SK-N-SH (cell line): ENCODE results near the gene AHRR. TPM values are rescaled to one million over a fixed set of nuclear protein-coding genes. Genes with fewer than 3 reads are reported as not detected.
"Not testable (repeated sequence)": the region's sequence is repeated elsewhere in the genome, so short reads cannot be mapped to it uniquely, and the experiment has no call there.

Experiments
- CTCF ChIA-PET: fragments of 300-600, 350-600 bp; formaldehyde crosslinking; extraction: SDS; loops from one replicate; lab custom pipeline; 2021; lab: Yijun Ruan, JAX
- POLR2A ChIA-PET: fragments of 350-600 bp; sonication (Branson Sonifier 250); formaldehyde crosslinking; extraction: SDS; loops from one replicate; lab custom pipeline; 2020; ENCODE audit warnings: antibody characterized with exemption, inconsistent platforms; lab: Yijun Ruan, JAX
- DNase-seq: peaks from one replicate; pipeline ENCODE4 v3.0.0; 2012
- H2AFZ ChIP-seq: fragments of 200-600 bp; sonication (generic); 2 replicates; pipeline ENCODE4 v1.8.1; 2016; ENCODE audit warnings: antibody characterized with exemption, mild to moderate bottlenecking, low read depth
- H3F3A ChIP-seq: fragments of 200-600 bp; sonication (generic); replicated peaks from 2 replicates; pipeline ENCODE3; 2016; ENCODE audit warnings: antibody characterized with exemption, mild to moderate bottlenecking; ENCODE audit not compliant: insufficient read depth
- H3K27ac ChIP-seq, 2 experiments: fragments of 200-500 bp in 1 of 2; fragments of 200-600 bp in 1 of 2; sonication (Bioruptor generic) in 1 of 2; sonication (generic), shearing (Covaris generic) in 1 of 2; 2 replicates each; pipeline versions ENCODE4 v1.5.1 to v1.6.1; 2014 to 2016; ENCODE audit warnings: low read depth in 2 of 2, inconsistent platforms in 1 of 2, low read length in 1 of 2, mild to moderate bottlenecking in 1 of 2, mixed read lengths in 1 of 2
- H3K27me3 ChIP-seq: fragments of 200-600 bp; sonication (generic), shearing (Covaris generic); 2 replicates; pipeline ENCODE4 v1.6.1; 2016; ENCODE audit warnings: mixed run types; ENCODE audit not compliant: insufficient read depth
- H3K36me3 ChIP-seq, 2 experiments: fragments of 200-500 bp in 1 of 2; fragments of 200-600 bp in 1 of 2; sonication (Bioruptor generic) in 1 of 2; sonication (generic) in 1 of 2; replicated peaks in 1 of 2; 2 replicates each; pipeline versions ENCODE3 to v1.5.1; 2014 to 2016; ENCODE audit warnings: low read length in 1 of 2, mild to moderate bottlenecking in 1 of 2; ENCODE audit not compliant: insufficient read depth in 2 of 2, control insufficient read depth in 1 of 2
- H3K4me1 ChIP-seq, 2 experiments: fragments of 200-500 bp in 1 of 2; fragments of 200-600 bp in 1 of 2; sonication (Bioruptor generic) in 1 of 2; sonication (generic), shearing (Covaris generic) in 1 of 2; 2 replicates each; pipeline versions ENCODE4 v1.5.1 to v1.6.1; 2014 to 2016; ENCODE audit warnings: low read depth in 1 of 2, low read length in 1 of 2, mixed run types in 1 of 2; ENCODE audit not compliant: insufficient read depth in 2 of 2, control insufficient read depth in 1 of 2
- H3K4me2 ChIP-seq: fragments of 200-600 bp; sonication (generic), shearing (Covaris generic); 2 replicates; pipeline ENCODE4 v1.6.1; 2017; ENCODE audit warnings: mixed run types
- H3K4me3 ChIP-seq, 2 experiments: fragments of 200-500 bp in 1 of 2; fragments of 200-600 bp in 1 of 2; sonication (Bioruptor generic) in 1 of 2; sonication (generic), shearing (Covaris generic) in 1 of 2; 2 replicates each; pipeline versions ENCODE4 v1.5.1 to v1.8.1; 2014 to 2016; ENCODE audit warnings: low read depth in 2 of 2, inconsistent platforms in 1 of 2, low read length in 1 of 2, mild to moderate bottlenecking in 1 of 2, mixed read lengths in 1 of 2, moderate library complexity in 1 of 2
- H3K79me2 ChIP-seq: fragments of 200-600 bp; sonication (generic); 2 replicates; pipeline ENCODE4 v1.8.1; 2017; ENCODE audit warnings: mild to moderate bottlenecking; ENCODE audit not compliant: insufficient read depth
- H3K9ac ChIP-seq: fragments of 200-600 bp; sonication (generic); 2 replicates; pipeline ENCODE4 v1.6.1; 2017; ENCODE audit warnings: mixed run types
- H3K9me2 ChIP-seq: fragments of 200-600 bp; sonication (generic); 2 replicates; pipeline ENCODE4 v1.6.1; 2017; ENCODE audit warnings: mixed run types
- H3K9me3 ChIP-seq: fragments of 200-600 bp; sonication (generic); 2 replicates; pipeline ENCODE4 v1.6.1; 2017; ENCODE audit warnings: mixed run types, mild to moderate bottlenecking, moderate library complexity
- H4K20me1 ChIP-seq: fragments of 200-600 bp; sonication (generic); 2 replicates; pipeline ENCODE4 v1.6.1; 2017; ENCODE audit warnings: mild to moderate bottlenecking, mixed run types; ENCODE audit not compliant: insufficient read depth
- WGBS: methylation state at CpG from one replicate; pipeline ENCODE4 v1.1.6; 2017; ENCODE audit warnings: low lambda C conversion rate; 5-methylcytosine and 5-hydroxymethylcytosine counted together
- polyA plus RNA-seq, 3 experiments: library from polyadenylated mRNA; depleted of rRNA; stranded (reverse); fragments of >200 nt; gene quantifications; 2 replicates each; pipeline ENCODE4 v1.2.3, GENCODE V29; 2012
- TF ChIP-seq, protein P1 (sequence below): IDR thresholded peaks from 2 replicates; pipeline ENCODE4 v1.4.0; 2012; ENCODE audit warnings: low read depth
- TF ChIP-seq, protein P2 (sequence below): IDR thresholded peaks from 2 replicates; pipeline ENCODE4 v1.4.0; 2012; ENCODE audit warnings: low read depth, borderline replicate concordance

The AHRR gene
- polyA plus RNA-seq, 1 of the 3 experiments (the other 2 are of a cell fraction), result 0.71 TPM

GRCh38 chr5:285991-286557 lies 35.4 kb upstream of the AHRR start:
- WGBS, result 96% methylated on average over 13 of the region's 14 CpGs
- DNase-seq, result no peak
- no peaks in the 10 kb centered on the region; the same call in 1 of the 2 replicates for H3K9me3 ChIP-seq
- H3K27ac ChIP-seq, result no peak overlapping the region
- CTCF ChIA-PET, result no interaction called here
- TF ChIP-seq, protein P1, sequence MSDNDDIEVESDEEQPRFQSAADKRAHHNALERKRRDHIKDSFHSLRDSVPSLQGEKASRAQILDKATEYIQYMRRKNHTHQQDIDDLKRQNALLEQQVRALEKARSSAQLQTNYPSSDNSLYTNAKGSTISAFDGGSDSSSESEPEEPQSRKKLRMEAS, result no peak
- TF ChIP-seq, protein P2, sequence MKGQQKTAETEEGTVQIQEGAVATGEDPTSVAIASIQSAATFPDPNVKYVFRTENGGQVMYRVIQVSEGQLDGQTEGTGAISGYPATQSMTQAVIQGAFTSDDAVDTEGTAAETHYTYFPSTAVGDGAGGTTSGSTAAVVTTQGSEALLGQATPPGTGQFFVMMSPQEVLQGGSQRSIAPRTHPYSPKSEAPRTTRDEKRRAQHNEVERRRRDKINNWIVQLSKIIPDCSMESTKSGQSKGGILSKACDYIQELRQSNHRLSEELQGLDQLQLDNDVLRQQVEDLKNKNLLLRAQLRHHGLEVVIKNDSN, result no peak
- POLR2A ChIA-PET, result no interaction called here
- H3K4me3 ChIP-seq, result no peak overlapping the region
- no peak overlapping the region for H3K4me2 ChIP-seq
- H3K9ac ChIP-seq, result no peak overlapping the region
- H3K9me2 ChIP-seq, result no peaks in the 10 kb centered on the region
- H3K27me3 ChIP-seq, result no peaks in the 10 kb centered on the region
- H3F3A ChIP-seq, result peaks cover 2% of the 10 kb centered on the region
- no peak overlapping the region for H2AFZ ChIP-seq
- peaks cover 2 to 23% of the 10 kb centered on the region in 2 experiments for H3K36me3 ChIP-seq
- no peaks in the 10 kb centered on the region for H3K4me1 ChIP-seq
- H3K79me2 ChIP-seq, result peaks cover 90% of the 10 kb centered on the region
- H4K20me1 ChIP-seq, result peaks cover 83% of the 10 kb centered on the region

- POLR2A ChIA-PET, H3K4me3 ChIP-seq, H3F3A ChIP-seq, H3K9me3 ChIP-seq, H3K4me2 ChIP-seq, H3K9me2 ChIP-seq, H3K36me3 ChIP-seq, CTCF ChIA-PET, H3K27ac ChIP-seq, H3K27me3 ChIP-seq, H3K4me1 ChIP-seq, H3K9ac ChIP-seq, H2AFZ ChIP-seq, DNase-seq: not testable (repeated sequence)
- peaks cover 73% of the 10 kb centered on the region for H3K79me2 ChIP-seq
- H4K20me1 ChIP-seq, result peaks cover 66% of the 10 kb centered on the region
- WGBS, result 96% methylated on average over 13 of the region's 13 CpGs
Observed at GRCh38 chr5:290200-290599, 31.3 kb upstream of the AHRR start.

DNA sequence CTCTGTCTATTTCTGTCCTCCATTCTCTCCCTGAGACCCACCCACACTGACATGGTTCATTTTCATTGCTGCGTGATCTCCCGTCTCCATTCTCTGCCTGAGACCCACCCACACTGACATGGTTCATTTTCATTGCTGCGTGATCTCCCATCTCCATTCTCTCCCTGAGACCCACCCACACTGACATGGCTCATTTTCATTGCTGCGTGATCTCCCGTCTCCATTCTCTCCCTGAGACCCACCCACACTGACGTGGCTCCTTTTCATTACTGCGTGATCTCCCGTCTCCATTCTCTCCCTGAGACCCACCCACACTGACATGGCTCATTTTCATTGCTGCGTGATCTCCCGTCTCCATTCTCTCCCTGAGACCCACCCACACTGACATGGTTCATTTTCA lies 30.2 kb upstream of the AHRR start:
- DNase-seq, H3F3A ChIP-seq, H3K36me3 ChIP-seq, H3K4me1 ChIP-seq, H3K9me2 ChIP-seq, H3K4me3 ChIP-seq, CTCF ChIA-PET, H2AFZ ChIP-seq, H3K9ac ChIP-seq, H3K9me3 ChIP-seq, H3K4me2 ChIP-seq, H3K27ac ChIP-seq, POLR2A ChIA-PET, H3K27me3 ChIP-seq: not testable (repeated sequence)
- H4K20me1 ChIP-seq, result peaks cover 60% of the 10 kb centered on the region
- WGBS, result 97% methylated on average over 10 of the region's 10 CpGs
- peaks cover 66% of the 10 kb centered on the region for H3K79me2 ChIP-seq

DNA sequence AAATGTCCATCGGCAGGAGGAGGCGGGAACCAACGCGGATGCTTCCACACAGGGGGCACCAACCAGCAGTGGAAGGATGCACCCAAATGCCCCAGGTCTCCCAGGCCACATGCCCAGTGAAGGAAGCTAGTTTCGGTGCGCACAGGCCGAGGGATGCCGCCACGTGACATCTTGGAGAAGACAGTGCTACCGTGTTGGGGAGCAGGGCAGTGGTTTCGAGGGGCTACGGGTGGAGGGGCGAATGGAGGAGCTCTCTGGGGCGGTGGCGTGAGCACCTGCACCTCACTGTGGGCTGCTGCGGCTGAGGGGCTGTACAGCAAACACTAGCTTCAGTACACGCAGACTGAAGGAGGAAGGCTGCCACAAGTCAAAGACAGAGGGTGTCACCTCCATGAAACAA lies 26.7 kb upstream of the AHRR start:
- H3F3A ChIP-seq, H3K4me2 ChIP-seq, H3K4me3 ChIP-seq, H3K9me3 ChIP-seq, H3K4me1 ChIP-seq, H3K27ac ChIP-seq, H3K9me2 ChIP-seq, CTCF ChIA-PET, H2AFZ ChIP-seq, H3K27me3 ChIP-seq, H3K36me3 ChIP-seq, H3K9ac ChIP-seq, DNase-seq, POLR2A ChIA-PET: not testable (repeated sequence)
- Histone ChIP-seq H4K20me1 (peaks cover 41% of the 10 kb centered on the region), H3K79me2 (peaks cover 55% of the 10 kb centered on the region)
- whole genome bisulfite sequencing, result 96% methylated on average over 17 of the region's 17 CpGs

- H3K9me3 ChIP-seq, H3K4me3 ChIP-seq, H3F3A ChIP-seq, H3K9me2 ChIP-seq, H3K36me3 ChIP-seq, H3K4me1 ChIP-seq, H3K27me3 ChIP-seq, H3K9ac ChIP-seq, DNase-seq, H3K27ac ChIP-seq, H2AFZ ChIP-seq, CTCF ChIA-PET, POLR2A ChIA-PET, H3K4me2 ChIP-seq: not testable (repeated sequence)
- Histone ChIP-seq H4K20me1 (peaks cover 47% of the 10 kb centered on the region), H3K79me2 (peaks cover 48% of the 10 kb centered on the region; the same call in 1 of the 2 replicates)
- 89% methylated on average over 10 of the region's 10 CpGs for WGBS
Observed at GRCh38 chr5:296207-296606, 25.3 kb upstream of the AHRR start.

DNA sequence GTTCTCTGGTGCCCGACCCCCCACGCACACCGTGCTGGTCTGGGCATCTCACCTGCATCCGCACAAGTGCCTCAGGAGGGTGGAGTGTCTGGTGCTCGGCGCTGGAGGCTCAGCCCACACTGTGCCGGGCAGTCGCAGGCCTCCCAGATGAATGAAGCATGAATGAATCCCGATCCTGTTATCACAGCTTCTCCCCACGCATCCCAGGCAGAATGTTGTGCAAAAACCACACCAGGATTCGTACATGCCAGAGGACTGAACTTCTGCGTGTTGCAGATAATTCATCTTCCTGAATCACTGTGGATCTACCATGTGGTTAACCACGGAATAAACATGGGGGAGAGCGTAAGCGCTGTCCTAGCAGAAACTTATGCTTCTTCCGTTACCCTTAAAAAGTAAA lies 24.6 kb upstream of the AHRR start:
- H3K4me2 ChIP-seq, H3K36me3 ChIP-seq, H3K27ac ChIP-seq, DNase-seq, H3K9ac ChIP-seq, H3K9me2 ChIP-seq, H3K4me1 ChIP-seq, H3K27me3 ChIP-seq, H3K9me3 ChIP-seq, H3F3A ChIP-seq, H3K4me3 ChIP-seq, H2AFZ ChIP-seq, CTCF ChIA-PET, POLR2A ChIA-PET: not testable (repeated sequence)
- Histone ChIP-seq H4K20me1 (peaks cover 49% of the 10 kb centered on the region), H3K79me2 (peaks cover 44% of the 10 kb centered on the region; the same call in 1 of the 2 replicates)
- 92% methylated on average over 12 of the region's 16 CpGs for WGBS
